ENCODE data around the gene OLFM3.

OLFM3 gene

DNA sequence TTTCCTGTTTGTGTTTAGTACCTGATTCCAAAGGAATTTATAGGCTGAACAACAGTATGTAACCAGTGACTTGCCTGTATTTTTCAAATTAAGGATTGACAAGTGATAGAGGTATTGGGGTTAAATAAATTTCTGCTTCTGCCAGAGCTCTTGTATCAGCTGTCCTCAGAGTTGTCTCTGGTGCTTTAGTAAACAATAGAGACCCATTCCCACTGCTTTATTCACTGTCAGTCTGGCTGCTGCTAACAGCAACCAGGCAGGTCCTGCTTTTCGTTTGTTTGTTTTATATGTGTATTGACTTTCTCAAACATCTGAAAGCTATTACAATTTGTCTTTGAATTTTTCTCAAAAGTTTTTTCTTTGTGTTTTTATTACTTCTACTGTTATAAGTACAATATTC is 76.1 kb downstream of the OLFM3 start:
- H3K27ac ChIP-seq = no peak overlapping the region
- TF ChIP-seq, protein P1, sequence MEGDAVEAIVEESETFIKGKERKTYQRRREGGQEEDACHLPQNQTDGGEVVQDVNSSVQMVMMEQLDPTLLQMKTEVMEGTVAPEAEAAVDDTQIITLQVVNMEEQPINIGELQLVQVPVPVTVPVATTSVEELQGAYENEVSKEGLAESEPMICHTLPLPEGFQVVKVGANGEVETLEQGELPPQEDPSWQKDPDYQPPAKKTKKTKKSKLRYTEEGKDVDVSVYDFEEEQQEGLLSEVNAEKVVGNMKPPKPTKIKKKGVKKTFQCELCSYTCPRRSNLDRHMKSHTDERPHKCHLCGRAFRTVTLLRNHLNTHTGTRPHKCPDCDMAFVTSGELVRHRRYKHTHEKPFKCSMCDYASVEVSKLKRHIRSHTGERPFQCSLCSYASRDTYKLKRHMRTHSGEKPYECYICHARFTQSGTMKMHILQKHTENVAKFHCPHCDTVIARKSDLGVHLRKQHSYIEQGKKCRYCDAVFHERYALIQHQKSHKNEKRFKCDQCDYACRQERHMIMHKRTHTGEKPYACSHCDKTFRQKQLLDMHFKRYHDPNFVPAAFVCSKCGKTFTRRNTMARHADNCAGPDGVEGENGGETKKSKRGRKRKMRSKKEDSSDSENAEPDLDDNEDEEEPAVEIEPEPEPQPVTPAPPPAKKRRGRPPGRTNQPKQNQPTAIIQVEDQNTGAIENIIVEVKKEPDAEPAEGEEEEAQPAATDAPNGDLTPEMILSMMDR (conservative IDR thresholded peaks at IDR 0.05) = no peak
- TF ChIP-seq ZFX (IDR thresholded peaks at IDR 0.05) = no peak

DNA sequence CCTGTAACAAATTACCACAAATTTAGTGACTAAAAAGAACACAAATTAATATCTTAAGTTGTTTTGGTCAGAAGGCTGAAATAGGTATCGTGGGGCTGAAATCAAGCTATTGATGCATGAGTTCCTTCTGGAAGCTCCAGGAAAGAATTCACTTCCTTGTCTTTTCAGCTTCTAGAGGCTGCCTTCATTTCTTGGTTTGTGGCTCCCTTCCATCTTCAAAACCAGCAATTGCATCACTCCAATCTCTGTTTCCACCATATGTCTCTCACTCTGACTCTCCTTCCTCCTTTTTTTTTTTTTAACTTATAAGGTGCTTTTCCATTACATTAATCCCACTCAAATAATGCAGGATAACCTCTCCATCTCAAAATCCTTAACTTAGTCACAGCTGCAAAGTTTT is 78.4 kb downstream of the OLFM3 start:
- no peak overlapping the region for H3K27ac ChIP-seq
- TF ChIP-seq, protein P1 (conservative IDR thresholded peaks at IDR 0.05) = no peak
- no peak for TF ChIP-seq ZFX (IDR thresholded peaks at IDR 0.05)

DNA sequence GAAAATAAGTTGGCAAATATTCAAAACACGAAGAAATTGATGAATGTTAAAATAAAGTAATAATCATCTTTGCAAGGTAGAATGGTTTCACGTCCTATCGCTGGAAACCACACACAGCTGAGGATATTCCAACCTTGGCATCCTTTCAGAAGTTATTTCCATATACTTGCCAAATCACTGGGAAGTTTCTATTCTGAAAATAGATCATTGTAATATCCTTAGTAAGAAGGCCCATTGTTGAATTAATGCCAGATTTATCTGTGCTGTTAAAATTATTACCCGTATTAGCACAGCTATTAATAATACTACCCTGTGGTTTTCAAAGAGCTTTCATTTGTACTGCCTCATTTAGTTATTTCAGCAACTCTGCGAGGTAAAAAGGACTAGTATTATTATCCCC is 81.1 kb downstream of the OLFM3 start:
- TF ChIP-seq, protein P1 (conservative IDR thresholded peaks at IDR 0.05) = no peak
- no peak for TF ChIP-seq ZFX (IDR thresholded peaks at IDR 0.05)

DNA sequence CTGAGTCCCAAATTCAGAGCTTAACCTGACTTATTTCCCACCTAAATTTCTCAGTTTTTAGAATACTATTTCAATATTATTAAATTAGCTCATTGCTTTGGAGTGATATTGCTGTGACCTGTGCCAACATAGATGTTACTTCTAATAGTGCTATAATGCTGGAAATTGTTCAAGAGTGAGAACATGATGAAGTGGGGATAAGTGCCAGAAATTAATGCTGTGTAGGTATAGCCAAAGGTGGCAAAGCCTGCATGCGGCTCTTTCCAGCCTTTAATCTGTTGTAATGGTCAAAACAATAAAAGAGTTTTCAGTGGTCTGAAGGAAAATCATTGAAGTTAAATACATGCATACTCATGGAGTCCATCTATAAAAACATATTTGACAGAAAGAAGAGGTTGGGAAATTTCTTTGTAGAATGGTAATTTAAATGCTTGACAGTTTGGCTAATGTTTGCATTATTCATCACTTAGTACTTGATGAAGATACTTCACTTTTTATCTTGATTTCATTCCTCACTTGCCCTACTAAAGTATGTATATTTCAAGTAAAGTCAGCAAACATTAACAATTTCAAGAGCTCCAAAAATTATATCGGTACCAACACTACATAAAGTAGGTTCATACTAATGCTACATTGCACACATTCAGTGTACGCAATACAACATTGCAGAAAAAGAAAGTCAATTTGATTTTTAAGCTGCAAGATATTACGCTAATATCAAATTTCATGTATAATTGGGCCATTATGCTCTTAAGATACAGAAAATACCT is 82.1 kb downstream of the OLFM3 start:
- no peak overlapping the region for H3K27ac ChIP-seq
- TF ChIP-seq, protein P1 (conservative IDR thresholded peaks at IDR 0.05) = no peak
- no peak for TF ChIP-seq ZFX (IDR thresholded peaks at IDR 0.05)

More for the DNA sequence above, 81.1 kb downstream of the OLFM3 start:
- no peak overlapping the region for H3K27ac ChIP-seq

DNA sequence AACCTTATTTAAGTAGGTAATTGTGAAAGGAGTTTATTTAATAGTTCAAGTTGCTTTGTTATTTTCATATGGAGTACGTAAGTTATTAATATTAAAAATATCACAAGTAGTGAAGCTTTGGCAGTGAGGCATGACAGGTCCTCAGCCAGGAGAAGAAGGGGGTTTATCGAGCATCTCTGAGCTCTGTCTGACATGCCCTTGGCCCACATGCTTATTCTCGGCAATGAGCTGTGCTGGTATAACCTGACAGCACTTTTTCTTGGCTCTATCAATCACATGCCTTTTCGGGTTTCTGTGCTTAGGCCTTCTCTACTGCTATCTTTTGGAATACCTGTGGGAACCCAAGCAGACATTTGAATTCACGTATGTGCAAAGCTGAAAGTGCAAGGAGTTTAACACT is 84.8 kb downstream of the OLFM3 start:
- no peak overlapping the region for H3K27ac ChIP-seq
- TF ChIP-seq, protein P1 (conservative IDR thresholded peaks at IDR 0.05) = no peak
- TF ChIP-seq ZFX (IDR thresholded peaks at IDR 0.05) = no peak

DNA sequence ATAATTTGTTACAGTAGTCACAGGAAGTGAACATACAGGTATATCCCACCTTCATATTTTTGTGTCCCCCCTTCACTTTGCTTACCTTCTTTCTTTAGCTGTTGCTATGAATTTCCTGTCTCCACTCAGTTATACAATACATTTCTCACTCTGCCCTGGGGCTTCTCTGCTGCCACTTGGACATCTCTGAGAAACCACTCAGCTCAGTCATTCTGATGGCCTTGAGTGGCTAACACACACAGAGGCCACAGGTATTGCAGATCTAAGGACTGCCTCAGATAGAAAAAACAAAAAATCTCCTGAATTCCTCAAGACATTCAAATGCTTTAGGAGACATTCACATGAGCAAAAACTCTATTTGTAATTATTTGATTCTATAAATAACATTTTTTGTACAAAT is 87.7 kb downstream of the OLFM3 start:
- no peak overlapping the region for H3K27ac ChIP-seq
- TF ChIP-seq, protein P1 (conservative IDR thresholded peaks at IDR 0.05) = no peak
- no peak for TF ChIP-seq ZFX (IDR thresholded peaks at IDR 0.05)

DNA sequence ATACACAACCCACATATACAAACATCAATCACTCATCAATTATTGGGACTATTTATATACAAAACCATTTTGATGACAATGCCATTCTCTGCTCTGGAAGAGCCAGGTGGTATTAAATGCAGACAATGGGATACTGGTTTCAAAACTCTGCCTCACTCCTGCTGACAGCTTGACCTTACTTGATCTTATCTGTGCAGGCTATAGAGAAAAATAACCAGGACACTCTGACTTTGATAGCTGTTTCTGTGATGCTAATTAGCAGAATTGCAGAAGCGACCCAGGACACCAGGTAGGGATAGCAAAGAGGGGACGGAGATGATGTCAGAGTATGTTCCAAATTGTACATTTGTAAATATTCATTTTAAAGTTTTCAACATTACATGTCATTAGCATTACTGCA is 89.5 kb downstream of the OLFM3 start:
- H3K27ac ChIP-seq = no peak overlapping the region
- TF ChIP-seq ZFX (IDR thresholded peaks at IDR 0.05) = no peak
- TF ChIP-seq, protein P1 (conservative IDR thresholded peaks at IDR 0.05) = no peak

All from C4-2B (cell line).